K562 (cell line): ENCODE data around the gene PREB. TPM values are rescaled to one million over a fixed set of nuclear protein-coding genes. Genes with fewer than 3 reads are reported as not detected.

ENCODE experiments used
- polyA plus RNA-seq, 8 experiments: library from polyadenylated mRNA; depleted of rRNA in 4 of 8; stranded (reverse) in 5 of 8; unstranded in 3 of 8; fragments of >200 nt; fragmentation: Nextera tagmentation in 2 of 8; fragmentation: Illumina TruSeq in 1 of 8; extraction: Ambion mirVana in 2 of 8; extraction: Trizol in 1 of 8; gene quantifications; 2 replicates each; pipeline versions ENCODE4 v1.2.1 to v1.2.3, GENCODE V29; 2011 to 2014; ENCODE audit warnings: inconsistent platforms in 1 of 8, missing spikeins in 1 of 8
- total RNA-seq, 7 experiments: library from RNA; depleted of rRNA in 6 of 7; stranded (reverse); fragments of >200 nt in 6 of 7; fragmentation: Illumina TruSeq in 2 of 7; extraction: Trizol in 2 of 7; gene quantifications; 2 replicates each; pipeline versions ENCODE4 v1.2.1 to v1.2.3, GENCODE V29; 2011 to 2021; ENCODE audit warnings: low replicate concordance in 1 of 7

PREB gene
- total and polyA plus RNA-seq, 9 of the 15 experiments (the other 6 are each of a cell fraction or from before 2014, with no cell fraction given): 35.1 to 84.2 (median 67.2) TPM

Other genes with a start within 250 kb of the PREB start
Only the 7 nearest of the 22 such genes appear.
- 186 and 199 TPM in 2 replicates for gene OST4, start 63.0 kb downstream of the PREB start, total RNA-seq (2014; rRNA removed)
- 263 and 292 TPM in 2 replicates for gene OST4, start 63.0 kb downstream of the PREB start, total RNA-seq (2014; rRNA removed; fragmentation: Illumina TruSeq; extraction: Trizol)
- 335 and 366 TPM in 2 replicates for gene OST4, start 63.0 kb downstream of the PREB start, total RNA-seq (2015; rRNA removed; fragmentation: Illumina TruSeq; extraction: Trizol)
- 239 and 266 TPM in 2 replicates for gene OST4, start 63.0 kb downstream of the PREB start, total RNA-seq (2021)
- 328 and 435 TPM in 2 replicates for gene OST4, start 63.0 kb downstream of the PREB start, polyA plus RNA-seq (2011; rRNA removed)
- 503 and 545 TPM in 2 replicates for gene OST4, start 63.0 kb downstream of the PREB start, polyA plus RNA-seq (2014; fragmentation: Illumina TruSeq; extraction: Trizol)
- gene OST4, start 63.0 kb downstream of the PREB start, polyA plus RNA-seq (2014; fragmentation: Nextera tagmentation; extraction: Ambion mirVana): 1,000 to 10,000 TPM; 1,144 to 1,155 TPM
- gene OST4, start 63.0 kb downstream of the PREB start, polyA plus RNA-seq (2014; rRNA removed): 355 and 369 TPM in 2 replicates
- gene EMILIN1, start 56.0 kb downstream of the PREB start, total RNA-seq (2014; rRNA removed): 2.2 and 2.7 TPM in 2 replicates
- gene EMILIN1, start 56.0 kb downstream of the PREB start, total RNA-seq (2014; rRNA removed; fragmentation: Illumina TruSeq; extraction: Trizol): 0.04 TPM in 1 of 2 replicates, not detected in the other
- 0.54 and 0.75 TPM in 2 replicates for gene EMILIN1, start 56.0 kb downstream of the PREB start, total RNA-seq (2015; rRNA removed; fragmentation: Illumina TruSeq; extraction: Trizol)
- gene EMILIN1, start 56.0 kb downstream of the PREB start, total RNA-seq (2021): 1.0 and 1.5 TPM in 2 replicates
- 0.24 and 0.43 TPM in 2 replicates for gene EMILIN1, start 56.0 kb downstream of the PREB start, polyA plus RNA-seq (2011; rRNA removed)
- gene EMILIN1, start 56.0 kb downstream of the PREB start, polyA plus RNA-seq (2014; fragmentation: Illumina TruSeq; extraction: Trizol): 0.06 and 0.37 TPM in 2 replicates
- not detected for gene EMILIN1, start 56.0 kb downstream of the PREB start, polyA plus RNA-seq (2014; fragmentation: Nextera tagmentation; extraction: Ambion mirVana)
- gene EMILIN1, start 56.0 kb downstream of the PREB start, polyA plus RNA-seq (2014; rRNA removed): 0.94 and 1.1 TPM in 2 replicates
- gene KHK, start 47.9 kb downstream of the PREB start, total RNA-seq (2014; rRNA removed): 5.8 and 9.8 TPM in 2 replicates
- 2.4 and 3.6 TPM in 2 replicates for gene KHK, start 47.9 kb downstream of the PREB start, total RNA-seq (2014; rRNA removed; fragmentation: Illumina TruSeq; extraction: Trizol)
- gene KHK, start 47.9 kb downstream of the PREB start, total RNA-seq (2015; rRNA removed; fragmentation: Illumina TruSeq; extraction: Trizol): 8.8 and 9.2 TPM in 2 replicates
- 10.7 and 13.2 TPM in 2 replicates for gene KHK, start 47.9 kb downstream of the PREB start, total RNA-seq (2021)
- gene KHK, start 47.9 kb downstream of the PREB start, polyA plus RNA-seq (2011; rRNA removed): 3.4 and 3.7 TPM in 2 replicates
- gene KHK, start 47.9 kb downstream of the PREB start, polyA plus RNA-seq (2014; fragmentation: Illumina TruSeq; extraction: Trizol): 6.2 TPM in 2 replicates
- 1 to 10 TPM; 1.5 to 2.7 TPM for gene KHK, start 47.9 kb downstream of the PREB start, polyA plus RNA-seq (2014; fragmentation: Nextera tagmentation; extraction: Ambion mirVana)
- 4.8 and 5.2 TPM in 2 replicates for gene KHK, start 47.9 kb downstream of the PREB start, polyA plus RNA-seq (2014; rRNA removed)
- 0.50 and 0.53 TPM in 2 replicates for gene CGREF1, start 15.5 kb downstream of the PREB start, total RNA-seq (2014; rRNA removed)
- gene CGREF1, start 15.5 kb downstream of the PREB start, total RNA-seq (2014; rRNA removed; fragmentation: Illumina TruSeq; extraction: Trizol): 0.29 and 0.33 TPM in 2 replicates
- gene CGREF1, start 15.5 kb downstream of the PREB start, total RNA-seq (2015; rRNA removed; fragmentation: Illumina TruSeq; extraction: Trizol): 0.22 and 0.41 TPM in 2 replicates
- 0.44 and 0.72 TPM in 2 replicates for gene CGREF1, start 15.5 kb downstream of the PREB start, total RNA-seq (2021)
- 0.24 and 0.49 TPM in 2 replicates for gene CGREF1, start 15.5 kb downstream of the PREB start, polyA plus RNA-seq (2011; rRNA removed)
- gene CGREF1, start 15.5 kb downstream of the PREB start, polyA plus RNA-seq (2014; fragmentation: Illumina TruSeq; extraction: Trizol): 0.37 and 0.42 TPM in 2 replicates
- gene CGREF1, start 15.5 kb downstream of the PREB start, polyA plus RNA-seq (2014; fragmentation: Nextera tagmentation; extraction: Ambion mirVana): under 1 TPM; 0.07 to 0.10 TPM
- 0.41 and 0.88 TPM in 2 replicates for gene CGREF1, start 15.5 kb downstream of the PREB start, polyA plus RNA-seq (2014; rRNA removed)
- gene ABHD1, start 10.8 kb downstream of the PREB start, total RNA-seq (2014; rRNA removed): 0.20 TPM in 1 of 2 replicates, not detected in the other
- gene ABHD1, start 10.8 kb downstream of the PREB start, total RNA-seq (2014; rRNA removed; fragmentation: Illumina TruSeq; extraction: Trizol): not detected in 2 replicates
- not detected in 2 replicates for gene ABHD1, start 10.8 kb downstream of the PREB start, total RNA-seq (2015; rRNA removed; fragmentation: Illumina TruSeq; extraction: Trizol)
- gene ABHD1, start 10.8 kb downstream of the PREB start, total RNA-seq (2021): 0.18 TPM in 1 of 2 replicates, not detected in the other
- gene ABHD1, start 10.8 kb downstream of the PREB start, polyA plus RNA-seq (2011; rRNA removed): 0.10 and 0.57 TPM in 2 replicates
- 0.10 and 0.28 TPM in 2 replicates for gene ABHD1, start 10.8 kb downstream of the PREB start, polyA plus RNA-seq (2014; fragmentation: Illumina TruSeq; extraction: Trizol)
- under 1 TPM in 1 of 2 experiments, not detected in 1; 0.11 TPM for gene ABHD1, start 10.8 kb downstream of the PREB start, polyA plus RNA-seq (2014; fragmentation: Nextera tagmentation; extraction: Ambion mirVana)
- 0.16 TPM in 1 of 2 replicates, not detected in the other for gene ABHD1, start 10.8 kb downstream of the PREB start, polyA plus RNA-seq (2014; rRNA removed)
- gene PRR30, start 4.8 kb upstream of the PREB start, total RNA-seq (2014; rRNA removed): not detected in 2 replicates
- gene PRR30, start 4.8 kb upstream of the PREB start, total RNA-seq (2014; rRNA removed; fragmentation: Illumina TruSeq; extraction: Trizol): not detected in 2 replicates
- not detected in 2 replicates for gene PRR30, start 4.8 kb upstream of the PREB start, total RNA-seq (2015; rRNA removed; fragmentation: Illumina TruSeq; extraction: Trizol)
- not detected in 2 replicates for gene PRR30, start 4.8 kb upstream of the PREB start, total RNA-seq (2021)
- gene PRR30, start 4.8 kb upstream of the PREB start, polyA plus RNA-seq (2011; rRNA removed): not detected in 2 replicates
- not detected in 2 replicates for gene PRR30, start 4.8 kb upstream of the PREB start, polyA plus RNA-seq (2014; fragmentation: Illumina TruSeq; extraction: Trizol)
- not detected for gene PRR30, start 4.8 kb upstream of the PREB start, polyA plus RNA-seq (2014; fragmentation: Nextera tagmentation; extraction: Ambion mirVana)
- gene PRR30, start 4.8 kb upstream of the PREB start, polyA plus RNA-seq (2014; rRNA removed): not detected in 2 replicates
- not detected in 2 replicates for gene TCF23, start 14.4 kb upstream of the PREB start, total RNA-seq (2014; rRNA removed)
- 0.03 TPM in 1 of 2 replicates, not detected in the other for gene TCF23, start 14.4 kb upstream of the PREB start, total RNA-seq (2014; rRNA removed; fragmentation: Illumina TruSeq; extraction: Trizol)
- gene TCF23, start 14.4 kb upstream of the PREB start, total RNA-seq (2015; rRNA removed; fragmentation: Illumina TruSeq; extraction: Trizol): 0.07 TPM in 1 of 2 replicates, not detected in the other
- not detected in 2 replicates for gene TCF23, start 14.4 kb upstream of the PREB start, total RNA-seq (2021)
- gene TCF23, start 14.4 kb upstream of the PREB start, polyA plus RNA-seq (2011; rRNA removed): not detected in 2 replicates
- gene TCF23, start 14.4 kb upstream of the PREB start, polyA plus RNA-seq (2014; fragmentation: Illumina TruSeq; extraction: Trizol): not detected in 2 replicates
- gene TCF23, start 14.4 kb upstream of the PREB start, polyA plus RNA-seq (2014; fragmentation: Nextera tagmentation; extraction: Ambion mirVana): not detected
- gene TCF23, start 14.4 kb upstream of the PREB start, polyA plus RNA-seq (2014; rRNA removed): not detected in 2 replicates